Stimulated activated CD4-positive, alpha-beta T cell treated with anti-CD3 and anti-CD28 coated beads, Interleukin-15, amount 100 ng/mL, for 24 hours (primary cell): ENCODE data around the gene PIGX.
"Not testable (repeated sequence)": the region's sequence is repeated elsewhere in the genome, so short reads cannot be mapped to it uniquely, and the experiment has no call there.

ENCODE experiments used
- DNase-seq: peaks from one replicate; pipeline ENCODE4 v3.0.0-alpha.2; 2020

The PIGX gene

GRCh38 chr3:196706731-196707130 lies 5.4 kb upstream of the PIGX start:
- no peak for DNase-seq

DNA sequence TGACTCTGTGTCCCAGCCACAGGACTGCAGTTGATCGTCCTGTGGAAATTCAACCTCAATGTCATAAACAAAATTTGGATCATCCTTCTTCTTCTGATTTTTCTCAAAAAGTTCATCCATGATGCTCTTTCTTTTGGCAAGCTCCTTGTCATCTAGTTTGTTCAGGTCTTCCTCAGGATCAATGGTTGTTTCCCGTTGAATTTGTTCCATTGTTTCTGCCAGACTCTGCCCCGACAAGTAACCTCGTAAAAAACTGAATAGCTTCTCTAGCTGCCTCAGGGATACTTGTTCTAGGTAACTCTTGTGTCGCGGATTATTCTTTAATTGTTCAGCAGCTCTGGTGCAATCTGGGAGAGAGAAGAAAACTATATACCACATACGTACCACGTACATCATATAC lies 4.6 kb upstream of the PIGX start:
- DNase-seq: no peak

DNA sequence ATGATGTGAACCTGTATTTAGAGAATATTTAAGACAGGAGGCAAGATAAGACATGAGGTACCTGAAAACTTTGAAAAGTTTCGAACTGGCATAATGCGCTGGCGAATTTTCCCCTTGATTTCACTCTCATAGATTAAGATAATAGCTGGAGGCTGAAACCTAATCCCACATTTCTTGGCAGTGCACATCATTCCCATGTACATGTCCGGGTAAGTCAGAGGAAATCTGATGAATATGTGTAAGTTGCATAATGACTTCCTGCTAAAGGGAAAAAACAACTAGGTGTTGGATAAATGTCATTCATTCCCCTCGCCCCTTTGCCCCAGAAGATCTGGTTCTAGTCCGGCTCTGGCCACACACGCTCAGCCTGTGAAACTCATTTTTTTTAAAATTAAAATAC lies 3.7 kb upstream of the PIGX start:
- no peak for DNase-seq

DNA sequence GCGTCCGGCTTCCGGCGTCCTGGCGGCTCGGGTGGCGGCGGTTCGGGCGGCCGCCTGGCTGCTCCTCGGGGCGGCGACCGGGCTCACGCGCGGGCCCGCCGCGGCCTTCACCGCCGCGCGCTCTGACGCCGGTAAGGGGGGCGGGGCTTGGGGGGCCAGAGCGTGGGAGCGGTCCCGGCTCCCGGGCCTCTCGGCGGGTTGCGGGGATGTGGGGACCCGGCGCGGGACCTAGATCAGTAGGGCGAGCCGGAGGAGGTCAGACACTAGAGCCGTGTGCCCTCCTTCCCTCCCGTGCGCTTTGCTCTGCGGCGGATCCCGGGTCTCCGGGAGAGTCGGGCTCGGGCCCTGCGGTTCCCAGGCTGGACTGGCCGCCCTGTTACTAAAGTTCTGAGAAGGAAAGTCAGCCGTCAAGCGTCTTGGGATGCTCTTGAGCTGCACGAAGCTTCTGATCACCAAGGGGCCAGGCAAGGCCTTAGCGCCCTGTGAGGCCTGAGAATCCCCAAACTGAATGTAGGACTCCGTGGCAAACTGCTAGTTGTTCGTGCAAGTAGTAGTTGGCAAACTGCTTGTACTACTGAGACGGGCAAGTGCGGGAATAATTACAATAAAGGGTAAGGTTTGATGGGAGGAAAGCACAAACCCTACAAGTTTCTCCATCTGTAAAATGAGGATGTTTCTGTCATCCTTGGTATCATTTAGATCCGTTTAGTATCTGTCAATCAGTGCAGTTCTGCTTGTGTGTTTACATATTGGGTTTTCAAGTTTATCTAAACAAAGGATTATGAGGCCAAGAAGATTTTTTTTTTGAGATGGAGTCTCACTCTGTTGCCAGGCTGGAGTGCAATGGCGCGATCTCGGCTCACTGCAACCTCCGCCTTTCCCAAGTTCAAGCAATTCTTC lies 587 bp downstream of the PIGX start:
- peak; percentile 82 for DNase-seq

DNA sequence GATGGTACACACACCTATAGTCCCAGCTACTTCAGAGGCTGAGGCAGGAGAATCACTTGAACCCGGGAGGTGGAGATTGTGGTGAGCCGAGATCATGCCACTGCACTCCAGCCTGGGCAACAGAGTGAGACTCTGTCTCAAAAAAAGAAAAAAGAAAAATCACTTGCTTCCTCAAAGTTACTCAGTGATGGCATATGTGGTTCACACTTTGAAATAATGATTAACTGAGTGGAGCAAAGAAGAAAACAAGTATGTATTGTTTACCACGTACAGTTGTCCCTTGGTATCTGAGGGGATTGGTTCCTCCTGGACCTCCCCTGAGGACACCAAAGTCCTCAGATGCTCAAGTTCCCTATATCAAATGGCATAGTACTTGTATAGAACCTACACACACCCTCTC lies 5.0 kb downstream of the PIGX start:
- not testable (repeated sequence) for DNase-seq

DNA sequence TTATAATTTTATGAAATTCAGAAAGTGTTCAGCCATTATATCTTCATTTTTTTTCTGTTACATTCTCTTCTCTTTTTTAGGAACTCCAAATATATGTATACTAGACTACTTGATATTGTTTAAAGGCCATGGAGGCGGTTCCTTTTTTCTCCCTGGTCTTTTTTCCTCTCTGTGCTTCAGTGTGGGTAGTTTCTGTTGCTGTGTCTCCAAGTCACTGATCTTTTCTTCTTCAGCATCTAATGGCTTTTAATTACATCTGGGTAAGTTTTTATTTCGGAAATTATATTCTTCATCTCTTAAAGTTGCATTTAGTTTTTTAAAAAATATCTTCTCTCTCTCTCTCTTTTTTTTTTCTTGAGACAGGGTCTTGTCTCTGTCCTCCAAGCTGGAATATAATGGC lies 8.9 kb downstream of the PIGX start:
- no peak for DNase-seq

- peak; percentile 29 for DNase-seq
These were observed 14.9 kb downstream of the PIGX start for GRCh38 chr3:196726788-196727675.

DNA sequence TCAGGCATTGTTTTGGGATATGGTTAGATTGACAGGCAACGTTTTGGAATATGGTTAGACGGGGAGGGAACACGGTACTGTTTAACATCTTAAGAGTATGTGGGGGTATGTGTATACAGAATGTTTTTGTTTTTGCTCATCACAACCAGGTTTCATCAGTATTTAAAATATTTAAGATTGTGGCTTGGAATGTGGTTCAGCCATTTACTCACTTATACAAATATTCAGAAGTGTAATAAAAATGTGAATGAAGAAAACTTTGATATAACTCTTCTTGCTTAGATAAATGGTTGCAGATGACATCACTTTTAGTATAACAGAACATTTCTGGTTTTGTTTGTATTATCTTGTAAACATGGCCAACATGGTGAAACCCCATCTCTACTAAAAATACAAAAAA lies 23.6 kb downstream of the PIGX start:
- no peak for DNase-seq

GRCh38 chr3:196736670-196737374 lies 24.6 kb downstream of the PIGX start:
- DNase-seq: no peak

GRCh38 chr3:196737655-196738054 lies 25.5 kb downstream of the PIGX start:
- no peak for DNase-seq

GRCh38 chr3:196739671-196740480 lies 27.7 kb downstream of the PIGX start, which contains the start of gene PAK2:
PAK2 (plus strand) TSS chr3:196739857; CDS start chr3:196782647, 42,790 bp downstream.
- peak; percentile 94 for DNase-seq

- DNase-seq: peak; percentile 57
These were observed 28.5 kb downstream of the PIGX start for GRCh38 chr3:196740481-196741248.

- no peak for DNase-seq
These were observed 29.2 kb downstream of the PIGX start for GRCh38 chr3:196741249-196741889.

DNA sequence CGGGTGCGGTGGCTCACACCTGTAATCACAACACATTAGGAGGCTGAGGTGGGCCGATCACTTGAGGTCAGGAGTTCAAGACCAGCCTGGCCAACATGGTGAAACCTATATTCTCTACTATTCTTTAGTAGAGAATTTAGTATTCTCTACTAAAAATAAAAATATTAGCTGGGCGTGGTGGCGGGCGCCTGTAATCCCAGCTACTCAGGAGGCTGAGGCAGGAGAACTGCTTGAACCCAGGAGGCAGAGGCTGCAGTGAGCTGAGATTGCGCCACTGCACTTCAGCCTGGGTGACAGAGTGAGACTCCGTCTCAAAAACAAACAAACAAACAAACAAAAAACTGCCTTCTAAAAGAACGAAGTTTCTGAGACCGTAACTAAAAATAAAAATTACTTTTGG lies 31.4 kb downstream of the PIGX start:
- not testable (repeated sequence) for DNase-seq

DNA sequence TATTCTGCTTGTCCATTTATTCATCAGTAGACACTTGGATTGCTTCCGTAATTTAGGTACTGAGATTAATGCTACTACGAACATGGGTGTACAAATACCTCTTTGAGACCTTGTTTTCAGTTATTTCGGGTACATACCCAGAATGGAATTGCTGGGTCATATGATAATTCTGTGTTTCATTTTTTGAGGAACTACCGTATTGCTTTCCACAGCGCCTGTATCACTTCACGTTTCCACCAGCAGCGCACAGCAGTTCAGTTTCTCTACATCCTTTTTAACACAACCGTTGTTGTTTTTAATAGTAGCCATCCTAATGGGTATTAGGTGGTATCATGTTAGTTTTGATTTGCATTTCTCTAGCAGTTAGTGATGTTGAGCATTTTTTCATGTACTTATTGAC lies 36.9 kb downstream of the PIGX start:
- no peak for DNase-seq

DNA sequence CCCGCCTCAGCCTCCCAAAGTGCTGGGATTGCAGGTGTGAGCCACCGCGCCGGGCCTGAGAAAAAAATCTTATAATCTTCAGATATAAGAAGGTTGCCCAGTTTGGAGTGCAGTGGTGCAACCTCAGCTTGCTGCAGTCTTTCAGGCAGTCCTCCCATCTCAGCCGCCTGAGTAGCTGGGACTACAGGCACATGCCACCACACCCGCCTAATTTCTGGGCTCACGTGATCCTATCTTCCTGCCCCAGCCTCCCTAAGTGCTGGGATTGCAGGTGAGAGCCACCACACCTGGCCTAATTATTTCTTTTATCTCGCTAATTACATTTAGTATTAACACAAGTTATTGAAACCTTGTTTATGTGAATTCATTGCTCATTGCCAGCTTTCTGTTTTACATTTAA lies 41.0 kb downstream of the PIGX start:
- DNase-seq: no peak

DNA sequence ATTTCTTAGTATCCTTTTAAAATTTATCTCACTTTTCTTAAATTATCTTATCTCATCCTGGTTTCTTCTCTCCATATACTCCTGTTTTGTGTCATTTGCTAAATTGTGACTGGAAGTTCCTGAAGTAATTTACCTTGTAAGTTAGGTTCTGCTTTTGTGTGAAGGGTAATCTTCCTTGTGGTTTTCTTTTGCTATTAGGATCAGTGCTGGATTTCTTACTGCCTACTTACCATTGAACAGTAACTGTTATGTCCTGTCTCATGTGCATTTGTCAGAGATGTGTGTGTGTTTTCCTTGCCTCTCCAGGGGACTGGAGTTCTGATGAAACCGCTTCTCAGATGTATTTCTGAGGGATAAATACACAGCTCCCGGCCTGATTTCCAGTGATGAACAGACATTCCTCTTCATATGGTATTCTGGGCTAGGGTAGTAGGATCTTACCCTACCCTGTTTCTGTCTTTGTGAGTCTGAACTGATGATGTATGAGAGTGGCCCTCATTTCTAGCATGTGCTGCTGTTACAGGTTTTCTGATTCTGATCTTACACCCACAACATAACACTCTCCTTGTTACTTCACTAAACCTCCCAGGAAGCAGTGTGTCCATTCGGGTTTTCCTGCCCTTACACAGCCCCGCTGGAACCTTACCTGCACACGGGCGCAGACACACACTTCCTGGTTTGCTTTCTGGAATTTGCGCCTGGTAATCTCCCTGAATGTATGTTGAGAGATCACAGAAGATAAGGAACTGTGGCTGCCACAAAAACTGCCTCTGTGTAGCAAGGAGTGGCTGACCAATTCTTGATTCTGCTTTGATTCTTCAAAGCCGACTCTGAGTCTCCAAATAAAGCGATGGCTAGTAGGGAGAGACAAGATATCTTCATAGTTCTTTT lies 42.2 kb downstream of the PIGX start:
- no peak for DNase-seq

GRCh38 chr3:196756732-196757131 lies 44.6 kb downstream of the PIGX start:
- DNase-seq: no peak

DNA sequence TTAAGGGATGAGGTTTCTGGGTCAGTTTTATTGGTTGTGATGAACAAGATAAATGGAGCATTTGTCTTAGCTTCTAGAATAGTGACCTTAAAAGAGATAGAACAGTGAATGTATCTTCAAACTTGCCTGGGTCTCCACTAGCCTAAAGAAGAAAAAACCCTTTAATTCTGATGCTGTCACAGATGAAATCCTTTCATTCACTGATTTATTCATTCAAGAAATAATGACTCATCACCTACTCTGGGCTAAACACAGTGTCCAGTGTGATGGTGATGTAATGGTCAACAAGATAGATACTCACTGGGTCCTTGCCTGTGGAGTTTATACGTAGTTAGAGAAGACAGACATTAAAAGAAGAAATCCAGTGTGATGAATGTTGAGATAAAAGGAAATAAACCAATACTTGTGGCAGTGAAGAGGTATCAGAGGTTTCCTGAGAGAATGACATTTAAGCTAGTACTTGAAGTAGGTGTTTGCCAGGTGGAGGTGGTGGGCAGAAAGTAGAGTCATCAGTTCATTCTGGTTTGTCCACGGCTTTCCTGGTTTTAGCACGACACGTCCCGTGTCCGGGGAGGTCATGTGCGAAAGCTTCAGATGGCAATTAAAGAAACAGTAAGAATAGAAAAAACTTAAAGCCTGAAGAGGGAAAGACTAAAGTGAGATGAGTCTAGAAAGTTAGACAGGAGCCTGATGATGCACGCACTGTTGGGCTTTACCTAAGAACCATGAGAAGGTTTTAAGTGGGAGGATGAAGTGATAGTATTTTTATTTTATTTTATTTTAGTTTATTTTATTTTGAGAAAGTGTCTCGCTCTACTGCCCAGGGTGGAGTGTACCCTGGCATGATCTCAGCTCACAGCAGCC lies 45.9 kb downstream of the PIGX start:
- DNase-seq: no peak
